Gastroesophageal sphincter (tissue), 3 donors: Measurements from ENCODE around the gene SSB.

Source experiments
- CTCF ChIP-seq, 4 experiments: fragments of 200-600 bp in 2 of 4; fragments of 450-650 bp in 2 of 4; sonication (generic) in 1 of 4; IDR thresholded peaks; one replicate each; pipeline ENCODE4 v1.5.1; 2017 to 2019; ENCODE audit warnings: antibody characterized with exemption in 4 of 4, mild to moderate bottlenecking in 2 of 4, moderate library complexity in 2 of 4
- EP300 ChIP-seq: sonication (generic); formaldehyde crosslinking; IDR thresholded peaks from one replicate; pipeline ENCODE4 v1.6.1; 2017; ENCODE audit warnings: antibody characterized with exemption, mild to moderate bottlenecking
- POLR2A ChIP-seq, 2 donors: fragments of 450-650 bp; IDR thresholded peaks; one replicate each; pipeline ENCODE4 v1.6.1; 2017; ENCODE audit warnings: antibody characterized with exemption in 2 of 2, mild to moderate bottlenecking in 2 of 2, moderate library complexity in 1 of 2

- TF ChIP-seq CTCF (IDR thresholded peaks at IDR 0.05) (no peak), POLR2A (IDR thresholded peaks at IDR 0.05) (no peak), EP300 (no peak)
Measured at GRCh38 chr2:169845016-169845415, 46.3 kb downstream of the SSB start.
